ENCODE results near the gene C9orf40.

DNA sequence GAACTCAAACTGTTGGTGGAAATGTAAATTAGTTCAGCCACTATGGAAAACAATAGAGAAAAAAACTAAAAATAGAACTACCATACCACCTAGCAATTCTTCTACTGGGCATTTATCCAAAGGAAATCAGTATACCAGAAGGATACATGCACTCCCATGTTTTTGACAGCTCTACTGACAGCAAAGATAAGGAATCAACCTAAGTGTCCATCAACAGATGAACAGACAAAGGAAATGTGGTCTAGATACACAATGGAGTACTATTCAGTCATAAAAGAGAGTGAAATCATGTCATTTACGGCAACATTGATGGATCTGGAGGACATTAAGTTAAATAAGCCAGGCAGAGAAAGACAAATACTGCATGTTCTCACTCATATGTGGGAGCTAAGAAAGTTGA lies 21.8 kb upstream of the C9orf40 start:
- TF ChIP-seq CTCF (IDR thresholded peaks at IDR 0.05; ENCODE audit: low read depth, low read length, missing input control) (no peak), ZBTB33 (IDR thresholded peaks at IDR 0.05) (no peak)
